Inflammatory macrophage treated with lipopolysaccharide for 4 hours (primary cell): ENCODE results near the gene CHRNB2.
"Not testable (repeated sequence)": the region's sequence is repeated elsewhere in the genome, so short reads cannot be mapped to it uniquely, and the experiment has no call there.

Experiments
- DNase-seq: peaks from one replicate; pipeline ENCODE4 v3.0.0-alpha.2; 2020

Gene CHRNB2

GRCh38 chr1:154567386-154568156 is at the start of gene CHRNB2:
TSS of gene CHRNB2 (plus strand) at chr1:154567778. CDS start at chr1:154568045, 267 bp downstream.
- peak; percentile 40 for DNase-seq

DNA sequence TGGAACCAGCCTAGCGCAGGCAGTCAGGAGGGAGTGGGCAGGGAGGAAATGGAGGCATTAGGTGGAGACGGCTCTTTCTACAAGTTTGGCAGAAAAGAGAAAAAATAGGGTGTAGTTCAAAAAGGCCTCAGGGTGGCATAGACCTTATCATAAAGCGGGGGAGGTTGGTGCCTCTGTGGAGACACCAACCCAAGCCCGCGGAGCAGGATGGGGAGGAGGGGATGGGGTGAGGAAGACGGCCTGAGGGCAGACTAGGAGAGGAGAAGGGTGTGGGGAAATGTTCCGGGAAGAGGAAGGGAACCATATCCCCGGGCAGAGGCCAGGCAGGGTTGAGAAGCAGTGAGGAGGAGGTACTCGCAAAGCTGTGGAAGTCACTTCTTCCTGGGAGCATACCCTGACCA is 48.0 kb upstream of the CHRNB2 start:
- no peak for DNase-seq

GRCh38 chr1:154520333-154520732 is 47.2 kb upstream of the CHRNB2 start:
- DNase-seq: peak; percentile 56

- DNase-seq: no peak
These were observed 45.9 kb upstream of the CHRNB2 start for GRCh38 chr1:154521695-154522094.

GRCh38 chr1:154524881-154525280 is 42.7 kb upstream of the CHRNB2 start:
- no peak for DNase-seq

DNA sequence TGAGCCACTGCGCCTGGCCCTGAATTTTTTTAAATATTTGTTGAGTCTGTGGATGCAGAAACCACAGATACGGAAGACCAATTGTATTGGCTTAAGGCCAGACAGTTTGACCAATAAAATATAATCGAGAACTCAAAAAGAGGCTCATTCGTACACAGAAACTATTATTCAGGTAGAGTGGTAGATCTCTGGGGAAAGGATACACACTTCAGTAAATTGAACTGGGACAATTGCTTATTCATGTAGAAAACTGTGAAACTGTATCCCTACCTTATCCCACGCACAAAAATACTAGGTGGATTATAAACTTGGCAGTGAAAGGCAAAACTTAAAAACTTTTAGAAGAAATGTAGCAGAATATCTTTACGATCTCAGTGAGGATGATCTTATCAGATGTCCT is 40.4 kb upstream of the CHRNB2 start:
- DNase-seq: no peak

DNA sequence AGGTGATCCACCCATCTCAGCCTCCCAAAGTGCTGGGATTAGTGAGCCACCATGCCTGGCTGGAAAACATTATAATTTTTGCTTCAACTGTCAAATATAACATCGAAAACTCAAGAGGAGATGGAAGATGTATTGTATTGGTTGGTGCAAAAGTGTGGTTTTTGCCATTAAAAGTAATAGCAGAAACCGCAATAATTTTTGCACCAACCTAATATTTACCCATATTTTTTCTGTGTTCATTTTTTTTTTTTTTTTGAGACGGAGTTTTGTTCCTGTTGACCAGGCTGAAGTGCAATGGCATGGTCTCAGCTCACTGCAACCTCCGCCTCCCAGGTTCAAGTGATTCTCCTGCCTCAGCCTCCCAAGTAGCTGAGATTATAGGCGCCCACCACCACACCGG is 38.3 kb upstream of the CHRNB2 start:
- DNase-seq: no peak

GRCh38 chr1:154531950-154532349 is 35.6 kb upstream of the CHRNB2 start:
- not testable (repeated sequence) for DNase-seq

DNA sequence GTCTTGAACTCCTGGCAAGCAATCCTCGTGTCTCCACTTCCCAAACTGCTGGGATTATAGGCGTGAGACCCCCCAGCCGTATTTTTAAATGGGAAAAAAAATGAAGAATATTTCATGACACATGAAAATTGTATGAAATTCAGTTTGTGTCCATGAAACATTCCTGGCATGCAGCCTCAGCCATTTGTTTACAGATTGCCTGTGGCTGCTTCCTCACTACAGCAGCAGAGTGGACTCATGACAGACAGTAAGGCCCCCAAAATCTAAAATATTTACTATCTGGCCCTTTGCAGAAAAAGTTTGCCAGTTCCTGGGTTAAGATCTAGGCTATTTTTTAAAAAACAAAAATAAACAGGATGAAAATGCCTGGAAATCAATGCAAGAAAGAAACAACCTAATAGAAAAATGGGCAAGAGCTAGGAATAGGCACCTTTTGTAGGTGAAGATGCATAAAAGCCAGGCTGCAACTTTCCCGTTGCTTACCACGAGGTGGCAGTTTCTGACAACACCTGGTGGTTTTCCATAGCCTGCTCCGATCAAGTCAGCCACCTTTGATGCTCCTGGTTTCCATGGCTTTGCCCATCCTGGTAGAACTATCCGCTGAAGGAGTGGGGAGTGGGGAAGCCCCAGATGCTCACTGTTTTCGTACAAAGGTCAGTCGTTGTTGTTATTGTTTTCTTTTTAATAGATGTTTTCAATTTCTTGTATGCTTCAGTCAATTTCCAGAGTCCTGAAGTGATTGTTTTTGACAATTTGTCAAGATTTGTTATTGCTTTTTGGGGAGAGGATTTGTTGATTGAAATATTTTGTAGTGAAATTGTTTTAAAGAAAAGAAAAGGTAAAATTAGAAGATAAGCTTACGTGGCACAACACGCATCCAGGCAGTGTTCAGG is 33.4 kb upstream of the CHRNB2 start:
- no peak for DNase-seq

DNA sequence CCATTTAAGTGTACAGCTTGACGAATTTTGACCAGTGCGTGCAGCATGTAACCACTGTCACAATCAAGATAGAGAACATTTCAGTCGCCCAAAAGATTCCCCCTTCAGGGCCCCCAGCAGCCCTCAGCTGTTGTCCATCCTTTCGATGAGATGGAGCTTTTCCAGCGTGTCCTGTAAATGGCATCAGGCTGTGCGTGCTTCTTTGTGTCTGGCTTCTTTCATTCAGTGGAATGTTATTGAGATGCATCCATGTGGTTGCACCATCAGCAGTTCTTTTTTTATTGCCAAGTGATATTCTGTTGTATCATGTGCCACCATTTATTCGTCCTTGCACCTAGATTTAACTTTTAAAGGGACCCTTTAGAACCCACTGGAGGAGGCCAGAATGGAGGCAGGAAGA is 31.0 kb upstream of the CHRNB2 start:
- no peak for DNase-seq

- no peak for DNase-seq
These were observed 27.8 kb upstream of the CHRNB2 start for GRCh38 chr1:154539486-154540483.

- DNase-seq: no peak
These were observed 26.3 kb upstream of the CHRNB2 start for GRCh38 chr1:154541231-154541630.

GRCh38 chr1:154546264-154547063 is 21.1 kb upstream of the CHRNB2 start:
- DNase-seq: peak; percentile 63

- DNase-seq: no peak
These were observed 20.4 kb upstream of the CHRNB2 start for GRCh38 chr1:154547105-154547732.

DNA sequence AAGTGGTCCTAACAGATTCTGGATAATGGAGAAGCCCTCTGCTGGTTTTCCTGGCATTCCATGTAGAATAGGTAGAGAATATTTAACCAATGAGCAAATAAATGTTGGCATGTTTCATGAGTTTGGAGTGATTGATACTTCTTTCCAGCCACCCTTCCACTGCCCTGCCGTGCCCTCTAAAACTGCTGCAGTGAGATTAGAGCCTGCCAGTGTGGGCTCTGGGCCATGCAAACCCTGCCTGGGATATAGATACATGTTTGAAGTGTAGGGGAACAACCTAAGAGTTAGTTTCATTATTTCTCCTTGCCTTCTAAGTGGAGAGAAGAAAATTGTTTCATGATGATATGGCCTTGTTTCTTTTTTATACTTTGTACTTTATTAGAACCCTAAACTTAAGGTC is 19.6 kb upstream of the CHRNB2 start:
- DNase-seq: no peak

- DNase-seq: no peak
These were observed 18.3 kb upstream of the CHRNB2 start for GRCh38 chr1:154549202-154549770.

DNA sequence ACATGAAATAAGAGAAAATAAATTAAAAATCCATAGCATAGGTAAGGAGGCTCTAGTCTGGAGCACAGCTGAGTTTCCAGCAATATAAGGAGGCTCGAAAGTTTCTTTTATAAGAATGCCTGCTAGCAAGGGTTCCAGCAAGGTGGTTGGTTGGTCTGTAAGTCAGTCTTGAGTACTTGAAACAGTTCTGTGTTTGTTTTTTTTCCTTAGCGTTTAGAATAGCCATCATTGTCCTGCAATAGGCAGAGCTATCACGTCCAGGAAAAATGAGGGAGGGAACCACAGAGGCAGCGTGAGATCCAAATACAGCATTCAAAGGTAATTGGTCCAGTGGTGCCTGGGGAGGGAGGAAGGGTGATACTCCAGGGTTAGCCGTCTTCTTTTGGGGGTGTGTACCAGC is 17.5 kb upstream of the CHRNB2 start:
- DNase-seq: no peak

GRCh38 chr1:154550657-154551056 is 16.9 kb upstream of the CHRNB2 start:
- no peak for DNase-seq

GRCh38 chr1:154551474-154551873 is 16.1 kb upstream of the CHRNB2 start:
- no peak for DNase-seq

DNA sequence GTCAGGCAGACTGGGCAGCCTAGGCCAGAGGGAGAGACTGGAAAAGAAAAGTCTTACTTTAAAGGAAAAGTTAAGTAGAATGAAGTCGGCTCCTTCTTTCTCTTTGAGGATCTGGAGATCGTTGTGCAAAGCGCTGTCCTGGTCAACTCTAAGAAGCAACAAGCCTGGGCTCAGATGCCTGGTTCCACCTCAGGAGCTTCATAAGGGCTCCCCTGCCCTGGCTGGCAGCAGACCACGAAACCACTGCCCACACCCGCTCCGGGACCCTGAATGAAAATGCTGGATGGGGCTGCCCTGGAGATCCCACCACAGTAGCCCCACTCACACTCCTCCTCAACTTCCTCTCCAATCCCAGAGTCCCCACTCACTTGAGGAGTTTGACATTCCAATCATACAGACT is 15.5 kb upstream of the CHRNB2 start:
- DNase-seq: no peak
